KMS-11 (cell line): ENCODE results near the gene FAM163B.

Experiments
- H2AFZ ChIP-seq: fragments of 200-600 bp; sonication (generic); 2 replicates; pipeline ENCODE4 v1.6.1; 2016; ENCODE audit warnings: antibody characterized with exemption, mixed run types, low read depth
- H3K27ac ChIP-seq: fragments of 200-600 bp; sonication (generic); 2 replicates; pipeline ENCODE4 v1.6.1; 2016; ENCODE audit warnings: mild to moderate bottlenecking, mixed run types
- H3K27me3 ChIP-seq: fragments of 200-600 bp; sonication (generic); 2 replicates; pipeline ENCODE4 v1.6.1; 2017; ENCODE audit warnings: mild to moderate bottlenecking, low read depth, mixed run types, moderate library complexity; ENCODE audit not compliant: insufficient read depth
- H3K36me3 ChIP-seq: fragments of 200-600 bp; sonication (generic); 2 replicates; pipeline ENCODE4 v1.6.1; 2017; ENCODE audit warnings: mild to moderate bottlenecking, mixed run types; ENCODE audit not compliant: insufficient read depth
- H3K4me1 ChIP-seq: fragments of 200-600 bp; sonication (generic); 2 replicates; pipeline ENCODE4 v1.6.1; 2016; ENCODE audit warnings: mild to moderate bottlenecking, low read depth, mixed run types; ENCODE audit not compliant: poor library complexity, severe bottlenecking
- H3K4me2 ChIP-seq: fragments of 200-600 bp; sonication (generic); 2 replicates; pipeline ENCODE4 v1.7.0; 2016; ENCODE audit warnings: mild to moderate bottlenecking, mixed run types
- H3K4me3 ChIP-seq: fragments of 200-600 bp; sonication (generic); IDR thresholded peaks from 2 replicates; pipeline ENCODE4 v1.6.1; 2017; ENCODE audit warnings: low read depth, low read length, mixed read lengths; ENCODE audit not compliant: insufficient read depth
- H3K79me2 ChIP-seq: fragments of 200-600 bp; sonication (generic); 2 replicates; pipeline ENCODE4 v1.6.1; 2016; ENCODE audit warnings: low read depth, mixed run types; ENCODE audit not compliant: insufficient read depth
- H3K9ac ChIP-seq: fragments of 200-600 bp; sonication (generic); 2 replicates; pipeline ENCODE4 v1.6.1; 2016; ENCODE audit warnings: mild to moderate bottlenecking, mixed run types
- H4K20me1 ChIP-seq: fragments of 200-600 bp; sonication (generic); 2 replicates; pipeline ENCODE4 v1.6.1; 2016; ENCODE audit warnings: mild to moderate bottlenecking, mixed run types; ENCODE audit not compliant: insufficient read depth
- TF ChIP-seq, protein P1 (sequence below): fragments of 200-600 bp; sonication (generic); conservative IDR thresholded peaks from 2 replicates; pipeline ENCODE4 v1.6.1; 2017; ENCODE audit warnings: low read depth, mild to moderate bottlenecking, antibody characterized with exemption, low read length, moderate library complexity, mixed read lengths

The FAM163B gene

DNA sequence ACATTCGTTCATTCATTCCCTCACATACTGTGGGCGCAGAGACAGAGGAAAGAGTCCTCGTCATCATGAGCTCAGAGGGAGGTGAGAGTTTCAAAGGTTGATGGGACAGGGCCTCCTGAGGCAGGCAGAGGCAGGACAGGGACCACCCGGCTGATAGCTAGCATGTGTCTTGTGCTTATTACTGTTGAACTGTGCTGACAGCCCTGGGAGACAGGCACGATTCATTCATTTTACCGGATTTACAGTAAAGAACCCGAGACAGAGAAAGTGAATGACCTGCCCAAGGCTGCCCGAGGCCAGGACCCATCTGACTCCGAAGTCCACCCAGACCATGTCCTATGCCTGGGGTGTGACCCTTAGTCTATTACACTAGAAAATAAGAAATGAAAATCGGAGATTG lies 4.9 kb upstream of the FAM163B start:
- Histone ChIP-seq H3K4me3 (no peak overlapping the region), H3K4me2 (no peak overlapping the region), H3K27me3 (peaks cover 75% of the 10 kb centered on the region), H3K79me2 (no peaks in the 10 kb centered on the region), H3K4me1 (no peaks in the 10 kb centered on the region), H3K27ac (no peak overlapping the region), H2AFZ (no peak overlapping the region), H3K36me3 (no peaks in the 10 kb centered on the region), H4K20me1 (no peaks in the 10 kb centered on the region), H3K9ac (no peak overlapping the region)
- TF ChIP-seq, protein P1, sequence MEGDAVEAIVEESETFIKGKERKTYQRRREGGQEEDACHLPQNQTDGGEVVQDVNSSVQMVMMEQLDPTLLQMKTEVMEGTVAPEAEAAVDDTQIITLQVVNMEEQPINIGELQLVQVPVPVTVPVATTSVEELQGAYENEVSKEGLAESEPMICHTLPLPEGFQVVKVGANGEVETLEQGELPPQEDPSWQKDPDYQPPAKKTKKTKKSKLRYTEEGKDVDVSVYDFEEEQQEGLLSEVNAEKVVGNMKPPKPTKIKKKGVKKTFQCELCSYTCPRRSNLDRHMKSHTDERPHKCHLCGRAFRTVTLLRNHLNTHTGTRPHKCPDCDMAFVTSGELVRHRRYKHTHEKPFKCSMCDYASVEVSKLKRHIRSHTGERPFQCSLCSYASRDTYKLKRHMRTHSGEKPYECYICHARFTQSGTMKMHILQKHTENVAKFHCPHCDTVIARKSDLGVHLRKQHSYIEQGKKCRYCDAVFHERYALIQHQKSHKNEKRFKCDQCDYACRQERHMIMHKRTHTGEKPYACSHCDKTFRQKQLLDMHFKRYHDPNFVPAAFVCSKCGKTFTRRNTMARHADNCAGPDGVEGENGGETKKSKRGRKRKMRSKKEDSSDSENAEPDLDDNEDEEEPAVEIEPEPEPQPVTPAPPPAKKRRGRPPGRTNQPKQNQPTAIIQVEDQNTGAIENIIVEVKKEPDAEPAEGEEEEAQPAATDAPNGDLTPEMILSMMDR = no peak

DNA sequence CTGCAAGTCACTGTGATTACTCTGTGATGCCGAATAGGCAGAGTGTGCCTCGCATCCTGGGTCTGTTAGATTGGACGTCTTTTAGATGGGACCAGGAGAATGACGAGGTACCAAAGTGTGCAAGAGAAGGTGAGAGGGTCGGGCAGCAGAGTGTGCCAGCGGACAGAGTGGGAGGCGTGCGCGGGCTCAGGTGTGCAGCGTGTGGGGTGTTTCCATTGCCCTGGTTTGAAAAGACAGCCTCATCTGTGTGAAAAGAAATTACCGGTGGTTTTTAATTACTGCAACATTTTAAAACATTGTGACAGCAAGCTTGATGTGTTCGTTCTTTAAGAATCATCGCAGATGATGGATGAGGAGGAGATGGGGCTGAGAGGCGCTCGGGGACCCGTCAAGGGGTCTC lies 4.2 kb upstream of the FAM163B start:
- Histone ChIP-seq H4K20me1 (no peaks in the 10 kb centered on the region), H3K4me2 (no peak overlapping the region), H3K79me2 (no peaks in the 10 kb centered on the region), H3K4me3 (no peak overlapping the region), H3K27ac (no peak overlapping the region), H3K27me3 (peaks cover 69% of the 10 kb centered on the region), H3K4me1 (no peaks in the 10 kb centered on the region), H3K36me3 (no peaks in the 10 kb centered on the region), H3K9ac (no peak overlapping the region), H2AFZ (no peak overlapping the region)
- TF ChIP-seq, protein P1 = no peak

DNA sequence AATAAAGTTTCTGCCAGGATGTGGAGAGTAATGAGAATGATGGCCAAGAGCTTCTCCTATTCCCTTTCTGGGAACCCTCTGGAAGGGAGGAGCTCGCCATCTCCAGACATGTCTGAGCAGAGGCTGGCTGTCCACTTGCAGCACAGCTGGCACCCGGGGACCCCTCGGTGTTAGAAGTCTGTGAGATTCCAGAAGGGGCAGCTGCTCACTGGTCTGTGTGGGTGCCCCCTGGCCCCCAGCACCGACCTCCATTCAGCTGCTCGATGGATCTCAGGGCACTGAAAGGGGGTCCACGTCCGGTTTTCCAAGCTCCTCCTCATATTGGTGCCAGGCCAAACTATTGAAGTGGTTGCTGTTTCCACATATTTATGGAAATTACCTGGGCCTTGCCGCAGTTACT lies 3.6 kb upstream of the FAM163B start:
- H3K4me2 ChIP-seq = no peak overlapping the region
- H2AFZ ChIP-seq = no peak overlapping the region
- no peaks in the 10 kb centered on the region for H4K20me1 ChIP-seq
- TF ChIP-seq, protein P1 = no peak
- no peaks in the 10 kb centered on the region for H3K4me1 ChIP-seq
- H3K9ac ChIP-seq = no peak overlapping the region
- H3K27ac ChIP-seq = no peak overlapping the region
- H3K4me3 ChIP-seq = no peak overlapping the region
- H3K36me3 ChIP-seq = no peaks in the 10 kb centered on the region
- H3K79me2 ChIP-seq = no peaks in the 10 kb centered on the region
- H3K27me3 ChIP-seq = peaks cover 67% of the 10 kb centered on the region

DNA sequence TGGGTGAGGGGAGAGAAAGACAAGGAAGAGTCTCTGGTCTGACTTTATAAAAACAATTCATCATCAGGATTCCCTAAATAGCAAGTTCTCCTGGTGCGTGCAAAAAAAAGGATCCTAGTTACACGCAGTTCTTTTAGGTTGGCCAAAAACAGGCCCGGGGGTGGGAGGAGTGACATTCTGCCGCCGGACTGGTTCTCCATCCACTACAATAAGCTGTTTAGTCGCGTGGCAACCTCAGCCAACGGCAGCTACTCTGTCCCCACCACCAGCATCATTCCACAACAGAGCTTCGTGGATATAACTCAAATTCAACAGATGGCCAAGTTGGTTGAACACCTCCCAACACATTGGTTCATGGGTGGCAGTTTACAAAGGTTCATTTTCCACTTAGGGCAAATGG lies 2.9 kb upstream of the FAM163B start:
- Histone ChIP-seq H3K9ac (no peak overlapping the region), H2AFZ (no peak overlapping the region), H3K4me3 (no peak overlapping the region), H3K4me1 (no peaks in the 10 kb centered on the region), H3K27me3 (peaks cover 67% of the 10 kb centered on the region), H3K36me3 (no peaks in the 10 kb centered on the region), H4K20me1 (no peaks in the 10 kb centered on the region), H3K79me2 (no peaks in the 10 kb centered on the region), H3K27ac (no peak overlapping the region), H3K4me2 (no peak overlapping the region)
- TF ChIP-seq, protein P1 = no peak
